ENCODE data around the gene EXT2. TPM values are rescaled to one million over a fixed set of nuclear protein-coding genes. Genes with fewer than 3 reads are reported as not detected.
A peak's percentile ranks its signal among the peaks of the same experiment; 100 is the strongest.

EXT2 gene
- total RNA-seq, 1 donor from 2014 or later, result 106 TPM

GRCh38 chr11:44205352-44205751 is 109.9 kb downstream of the EXT2 start:
- Mint-ChIP-seq H3K27me3 (ENCODE audit: low read depth) (no peaks in the 10 kb centered on the region), H3K4me1 (ENCODE audit: low read depth) (peaks cover 31% of the 10 kb centered on the region), H3K36me3 (ENCODE audit: low read depth) (peaks cover 12% of the 10 kb centered on the region), H3K4me3 (ENCODE audit: unreplicated experiment) (no peak overlapping the region), H3K27ac (ENCODE audit: unreplicated experiment) (no peak overlapping the region), H3K9me3 (ENCODE audit: low read depth) (no peaks in the 10 kb centered on the region)
- no peak for DNase-seq (ENCODE audit: low spot score)
- no peak for TF ChIP-seq CTCF (IDR thresholded peaks at IDR 0.05)

GRCh38 chr11:44205836-44206235 is 110.4 kb downstream of the EXT2 start:
- no peak for DNase-seq (ENCODE audit: low spot score)
- Mint-ChIP-seq H3K27me3 (ENCODE audit: low read depth) (no peaks in the 10 kb centered on the region), H3K4me3 (ENCODE audit: unreplicated experiment) (no peak overlapping the region), H3K27ac (ENCODE audit: unreplicated experiment) (no peak overlapping the region), H3K36me3 (ENCODE audit: low read depth) (peaks cover 12% of the 10 kb centered on the region), H3K4me1 (ENCODE audit: low read depth) (peaks cover 28% of the 10 kb centered on the region), H3K9me3 (ENCODE audit: low read depth) (no peaks in the 10 kb centered on the region)
- TF ChIP-seq CTCF (IDR thresholded peaks at IDR 0.05), result no peak

GRCh38 chr11:44207292-44207691 is 111.8 kb downstream of the EXT2 start:
- peaks cover 28% of the 10 kb centered on the region for H3K4me1 Mint-ChIP-seq (ENCODE audit: low read depth)
- H3K36me3 Mint-ChIP-seq (ENCODE audit: low read depth), result peaks cover 14% of the 10 kb centered on the region
- no peaks in the 10 kb centered on the region for H3K27me3 Mint-ChIP-seq (ENCODE audit: low read depth)
- no peak for TF ChIP-seq CTCF (IDR thresholded peaks at IDR 0.05)
- H3K9me3 Mint-ChIP-seq (ENCODE audit: low read depth), result peaks cover 4% of the 10 kb centered on the region
- H3K27ac Mint-ChIP-seq (ENCODE audit: unreplicated experiment), result no peak overlapping the region
- DNase-seq (ENCODE audit: low spot score), result no peak
- H3K4me3 Mint-ChIP-seq (ENCODE audit: unreplicated experiment), result no peak overlapping the region

- peaks cover 25% of the 10 kb centered on the region for H3K4me1 Mint-ChIP-seq (ENCODE audit: low read depth)
- peak overlapping the region; percentile 65 for H3K27ac Mint-ChIP-seq (ENCODE audit: unreplicated experiment)
- TF ChIP-seq CTCF (IDR thresholded peaks at IDR 0.05), result no peak
- DNase-seq (ENCODE audit: low spot score), result no peak
- H3K9me3 Mint-ChIP-seq (ENCODE audit: low read depth), result peaks cover 17% of the 10 kb centered on the region
- peaks cover 18% of the 10 kb centered on the region for H3K36me3 Mint-ChIP-seq (ENCODE audit: low read depth)
- no peaks in the 10 kb centered on the region for H3K27me3 Mint-ChIP-seq (ENCODE audit: low read depth)
- no peak overlapping the region for H3K4me3 Mint-ChIP-seq (ENCODE audit: unreplicated experiment)
These were observed 113.6 kb downstream of the EXT2 start for GRCh38 chr11:44208976-44209603.

- H3K4me3 Mint-ChIP-seq (ENCODE audit: unreplicated experiment), result no peak overlapping the region
- H3K9me3 Mint-ChIP-seq (ENCODE audit: low read depth), result peaks cover 17% of the 10 kb centered on the region
- peaks cover 13% of the 10 kb centered on the region for H3K36me3 Mint-ChIP-seq (ENCODE audit: low read depth)
- TF ChIP-seq CTCF (IDR thresholded peaks at IDR 0.05), result no peak
- no peak overlapping the region for H3K27ac Mint-ChIP-seq (ENCODE audit: unreplicated experiment)
- no peaks in the 10 kb centered on the region for H3K27me3 Mint-ChIP-seq (ENCODE audit: low read depth)
- DNase-seq (ENCODE audit: low spot score), result no peak
- peaks cover 18% of the 10 kb centered on the region for H3K4me1 Mint-ChIP-seq (ENCODE audit: low read depth)
These were observed 116.7 kb downstream of the EXT2 start for GRCh38 chr11:44212128-44212527.
